Thyroid gland (tissue), 4 donors: ENCODE data around the gene UNC13A.

Experiments
- CTCF ChIP-seq, 6 experiments: fragments of 200-600 bp in 3 of 6; fragments of 450-650 bp in 3 of 6; sonication (generic) in 3 of 6; IDR thresholded peaks; one replicate each; pipeline ENCODE4 v1.5.1; 2016 to 2019; ENCODE audit warnings: antibody characterized with exemption in 6 of 6, mild to moderate bottlenecking in 2 of 6, inconsistent platforms in 1 of 6, moderate library complexity in 1 of 6
- POLR2A ChIP-seq, 2 donors: fragments of 450-650 bp; IDR thresholded peaks; one replicate each; pipeline ENCODE4 v1.6.1; 2017; ENCODE audit warnings: antibody characterized with exemption in 2 of 2, mild to moderate bottlenecking in 2 of 2, moderate library complexity in 1 of 2

GRCh38 chr19:17567940-17568339 lies 120.2 kb downstream of the UNC13A start:
- no peak for TF ChIP-seq POLR2A (IDR thresholded peaks at IDR 0.05)
- no peak for TF ChIP-seq CTCF (IDR thresholded peaks at IDR 0.05)
